Activated T-cell treated with anti-CD3 and anti-CD28 coated beads for 4 hours (primary cell): Measurements from ENCODE around the gene MUSK.
"Not testable (repeated sequence)": the region's sequence is repeated elsewhere in the genome, so short reads cannot be mapped to it uniquely, and the experiment has no call there.

ENCODE experiments used
- DNase-seq: peaks from one replicate; pipeline ENCODE4 v3.0.0-alpha.2; 2020

MUSK gene

GRCh38 chr9:110815361-110815760 lies 146.8 kb downstream of the MUSK start:
- DNase-seq: no peak

GRCh38 chr9:110820381-110820780 lies 151.8 kb downstream of the MUSK start:
- no peak for DNase-seq

GRCh38 chr9:110821064-110821463 lies 152.5 kb downstream of the MUSK start:
- no peak for DNase-seq

GRCh38 chr9:110825129-110825528 lies 156.5 kb downstream of the MUSK start:
- not testable (repeated sequence) for DNase-seq

- DNase-seq: no peak
Observed at GRCh38 chr9:110825950-110826349, 157.4 kb downstream of the MUSK start.

- DNase-seq: not testable (repeated sequence)
Observed at GRCh38 chr9:110826400-110826799, 157.8 kb downstream of the MUSK start.

GRCh38 chr9:110828264-110828663 lies 159.7 kb downstream of the MUSK start:
- no peak for DNase-seq

- no peak for DNase-seq
Observed at GRCh38 chr9:110830495-110830894, 161.9 kb downstream of the MUSK start.

- DNase-seq: no peak
Observed at GRCh38 chr9:110832926-110833325, 164.3 kb downstream of the MUSK start.

GRCh38 chr9:110835404-110835803 lies 166.8 kb downstream of the MUSK start:
- no peak for DNase-seq

GRCh38 chr9:110835859-110836271 lies 167.3 kb downstream of the MUSK start:
- no peak for DNase-seq

- no peak for DNase-seq
Observed at GRCh38 chr9:110837401-110838005, 168.9 kb downstream of the MUSK start.

- no peak for DNase-seq
Observed at GRCh38 chr9:110842169-110842568, 173.6 kb downstream of the MUSK start.

- DNase-seq: no peak
Observed at GRCh38 chr9:110842986-110843385, 174.4 kb downstream of the MUSK start.

- DNase-seq: no peak
Observed at GRCh38 chr9:110844121-110844520, 175.5 kb downstream of the MUSK start.

GRCh38 chr9:110846215-110846614 lies 177.6 kb downstream of the MUSK start:
- DNase-seq: no peak

GRCh38 chr9:110847671-110848070 lies 179.1 kb downstream of the MUSK start:
- DNase-seq: no peak

GRCh38 chr9:110850401-110851135 lies 182.0 kb downstream of the MUSK start:
- no peak for DNase-seq
